Activated naive CD8-positive, alpha-beta T cell treated with anti-CD3 and anti-CD28 coated beads, Interleukin-2, amount 50 U/mL, for 24 hours (primary cell): Measurements from ENCODE around the gene NABP1.
"Not testable (repeated sequence)": the region's sequence is repeated elsewhere in the genome, so short reads cannot be mapped to it uniquely, and the experiment has no call there.

Experiments used
- ATAC-seq: fragments of 150-1000 bp; cut with Tn5 transposase; one replicate; pipeline ENCODE4 v1.10.0; 2021
- DNase-seq: peaks from one replicate; pipeline ENCODE4 v3.0.0; 2021
- H3K27ac Mint-ChIP-seq: one replicate; pipeline ENCODE4 v1.8.0; 2021; ENCODE audit warnings: mild to moderate bottlenecking, mixed read lengths
- H3K27me3 Mint-ChIP-seq: one replicate; pipeline ENCODE4 v1.8.0; 2021; ENCODE audit warnings: mixed read lengths
- H3K36me3 Mint-ChIP-seq: one replicate; pipeline ENCODE4 v1.8.0; 2021; ENCODE audit warnings: low read depth, mixed read lengths
- H3K4me1 Mint-ChIP-seq: one replicate; pipeline ENCODE4 v1.8.0; 2021; ENCODE audit warnings: mixed read lengths
- H3K4me3 Mint-ChIP-seq: one replicate; pipeline ENCODE4 v1.8.0; 2021; ENCODE audit warnings: mild to moderate bottlenecking, moderate library complexity, mixed read lengths
- H3K9me3 Mint-ChIP-seq: one replicate; pipeline ENCODE4 v1.8.0; 2021; ENCODE audit warnings: mixed read lengths

NABP1 gene

GRCh38 chr2:191642541-191642940, 35.4 kb upstream of the NABP1 start:
- no peaks in the 10 kb centered on the region for H3K27me3 Mint-ChIP-seq
- H3K4me1 Mint-ChIP-seq, result peaks cover 35% of the 10 kb centered on the region
- H3K27ac Mint-ChIP-seq, result peak overlapping the region; percentile 47
- DNase-seq (no peak), ATAC-seq (no peak)
- H3K36me3 Mint-ChIP-seq, result peaks cover 1% of the 10 kb centered on the region
- H3K4me3 Mint-ChIP-seq, result no peak overlapping the region
- no peaks in the 10 kb centered on the region for H3K9me3 Mint-ChIP-seq

- ATAC-seq, result no peak
- Mint-ChIP-seq H3K4me3 (no peak overlapping the region), H3K4me1 (peaks cover 27% of the 10 kb centered on the region), H3K9me3 (no peaks in the 10 kb centered on the region), H3K36me3 (peaks cover 1% of the 10 kb centered on the region), H3K27ac (no peak overlapping the region), H3K27me3 (no peaks in the 10 kb centered on the region)
- no peak for DNase-seq
Measured at GRCh38 chr2:191643429-191643828, 34.5 kb upstream of the NABP1 start.

GRCh38 chr2:191644613-191645012, 33.3 kb upstream of the NABP1 start:
- not testable (repeated sequence) for H3K27ac Mint-ChIP-seq, ATAC-seq, DNase-seq, H3K9me3 Mint-ChIP-seq, H3K36me3 Mint-ChIP-seq, H3K27me3 Mint-ChIP-seq, H3K4me3 Mint-ChIP-seq
- peaks cover 18% of the 10 kb centered on the region for H3K4me1 Mint-ChIP-seq

- Mint-ChIP-seq H3K4me1 (peaks cover 18% of the 10 kb centered on the region), H3K4me3 (no peak overlapping the region), H3K27ac (no peak overlapping the region), H3K27me3 (no peaks in the 10 kb centered on the region), H3K36me3 (peaks cover 1% of the 10 kb centered on the region), H3K9me3 (no peaks in the 10 kb centered on the region)
- no peak for DNase-seq
- no peak for ATAC-seq
Measured at GRCh38 chr2:191645032-191645431, 32.9 kb upstream of the NABP1 start.

GRCh38 chr2:191645434-191646162, 32.3 kb upstream of the NABP1 start:
- no peak for DNase-seq
- H3K27me3 Mint-ChIP-seq, result no peaks in the 10 kb centered on the region
- H3K36me3 Mint-ChIP-seq, result peaks cover 1% of the 10 kb centered on the region
- H3K4me1 Mint-ChIP-seq, result peaks cover 15% of the 10 kb centered on the region
- no peak for ATAC-seq
- no peak overlapping the region for H3K4me3 Mint-ChIP-seq
- no peaks in the 10 kb centered on the region for H3K9me3 Mint-ChIP-seq
- H3K27ac Mint-ChIP-seq, result no peak overlapping the region

- no peak overlapping the region for H3K27ac Mint-ChIP-seq
- DNase-seq (no peak), ATAC-seq (no peak)
- no peak overlapping the region for H3K4me3 Mint-ChIP-seq
- no peaks in the 10 kb centered on the region for H3K9me3 Mint-ChIP-seq
- peaks cover 1% of the 10 kb centered on the region for H3K36me3 Mint-ChIP-seq
- no peaks in the 10 kb centered on the region for H3K27me3 Mint-ChIP-seq
- peaks cover 18% of the 10 kb centered on the region for H3K4me1 Mint-ChIP-seq
Measured at GRCh38 chr2:191646163-191646902, 31.6 kb upstream of the NABP1 start.

- Mint-ChIP-seq H3K27ac (no peak overlapping the region), H3K4me1 (peaks cover 12% of the 10 kb centered on the region), H3K9me3 (no peaks in the 10 kb centered on the region), H3K27me3 (no peaks in the 10 kb centered on the region), H3K4me3 (no peak overlapping the region), H3K36me3 (no peaks in the 10 kb centered on the region)
- DNase-seq, result no peak
- no peak for ATAC-seq
Measured at GRCh38 chr2:191649519-191649918, 28.4 kb upstream of the NABP1 start.

- Mint-ChIP-seq H3K9me3 (no peaks in the 10 kb centered on the region), H3K27ac (peak overlapping the region; percentile 15), H3K36me3 (no peaks in the 10 kb centered on the region), H3K4me3 (no peak overlapping the region), H3K27me3 (no peaks in the 10 kb centered on the region), H3K4me1 (peaks cover 9% of the 10 kb centered on the region)
- ATAC-seq (peak; percentile 66), DNase-seq (no peak)
Measured at GRCh38 chr2:191650896-191651773, 26.8 kb upstream of the NABP1 start.

- Mint-ChIP-seq H3K27ac (no peak overlapping the region), H3K36me3 (no peaks in the 10 kb centered on the region), H3K27me3 (no peaks in the 10 kb centered on the region), H3K9me3 (no peaks in the 10 kb centered on the region), H3K4me1 (peaks cover 9% of the 10 kb centered on the region), H3K4me3 (no peak overlapping the region)
- ATAC-seq (no peak), DNase-seq (no peak)
Measured at GRCh38 chr2:191653667-191654391, 24.1 kb upstream of the NABP1 start.

GRCh38 chr2:191656391-191656790, 21.5 kb upstream of the NABP1 start:
- no peak overlapping the region for H3K4me3 Mint-ChIP-seq
- no peaks in the 10 kb centered on the region for H3K9me3 Mint-ChIP-seq
- no peaks in the 10 kb centered on the region for H3K4me1 Mint-ChIP-seq
- DNase-seq (no peak), ATAC-seq (no peak)
- no peak overlapping the region for H3K27ac Mint-ChIP-seq
- H3K36me3 Mint-ChIP-seq, result no peaks in the 10 kb centered on the region
- no peaks in the 10 kb centered on the region for H3K27me3 Mint-ChIP-seq

GRCh38 chr2:191656792-191657191, 21.1 kb upstream of the NABP1 start:
- Mint-ChIP-seq H3K36me3 (no peaks in the 10 kb centered on the region), H3K4me1 (no peaks in the 10 kb centered on the region), H3K27ac (no peak overlapping the region), H3K9me3 (no peaks in the 10 kb centered on the region), H3K4me3 (no peak overlapping the region), H3K27me3 (no peaks in the 10 kb centered on the region)
- DNase-seq, result no peak
- ATAC-seq, result no peak

GRCh38 chr2:191657977-191658376, 20.0 kb upstream of the NABP1 start:
- ATAC-seq, result no peak
- Mint-ChIP-seq H3K4me3 (no peak overlapping the region), H3K27me3 (no peaks in the 10 kb centered on the region), H3K27ac (no peak overlapping the region), H3K36me3 (no peaks in the 10 kb centered on the region), H3K9me3 (no peaks in the 10 kb centered on the region), H3K4me1 (no peaks in the 10 kb centered on the region)
- DNase-seq, result no peak

- Mint-ChIP-seq H3K9me3 (peaks cover 1% of the 10 kb centered on the region), H3K36me3 (no peaks in the 10 kb centered on the region), H3K4me3 (no peak overlapping the region), H3K4me1 (no peaks in the 10 kb centered on the region), H3K27me3 (no peaks in the 10 kb centered on the region), H3K27ac (no peak overlapping the region)
- no peak for DNase-seq
- no peak for ATAC-seq
Measured at GRCh38 chr2:191659198-191659597, 18.7 kb upstream of the NABP1 start.

GRCh38 chr2:191660575-191660974, 17.4 kb upstream of the NABP1 start:
- Mint-ChIP-seq H3K4me3 (no peak overlapping the region), H3K4me1 (peaks cover 10% of the 10 kb centered on the region), H3K27ac (no peak overlapping the region), H3K9me3 (peaks cover 9% of the 10 kb centered on the region), H3K36me3 (no peaks in the 10 kb centered on the region), H3K27me3 (no peaks in the 10 kb centered on the region)
- DNase-seq (no peak), ATAC-seq (no peak)
